Measurements from ENCODE around the gene CTNND2.

Gene CTNND2

GRCh38 chr5:11904265-11904906 is at the start of gene CTNND2:
CTNND2 (minus strand) TSS chr5:11904446; CDS start chr5:11903853, 593 bp downstream.
- peak; percentile 95 for DNase-seq

GRCh38 chr5:11946317-11946716 is 42.1 kb upstream of the CTNND2 start:
- no peak for DNase-seq

GRCh38 chr5:11941566-11941965 is 37.3 kb upstream of the CTNND2 start:
- DNase-seq: no peak

- no peak for DNase-seq
Observed at GRCh38 chr5:11931638-11932037, 27.4 kb upstream of the CTNND2 start.

- DNase-seq: no peak
Observed at GRCh38 chr5:11928909-11929308, 24.7 kb upstream of the CTNND2 start.

GRCh38 chr5:11925701-11926100 is 21.5 kb upstream of the CTNND2 start:
- no peak for DNase-seq

GRCh38 chr5:11922394-11922793 is 18.1 kb upstream of the CTNND2 start:
- no peak for DNase-seq

- no peak for DNase-seq
Observed at GRCh38 chr5:11918463-11919045, 14.3 kb upstream of the CTNND2 start.

- no peak for DNase-seq
Observed at GRCh38 chr5:11909471-11909870, 5.2 kb upstream of the CTNND2 start.

- no peak for DNase-seq
Observed at GRCh38 chr5:11906497-11906896, 2.3 kb upstream of the CTNND2 start.

- no peak for DNase-seq
Observed at GRCh38 chr5:11905206-11905605, 960 bp upstream of the CTNND2 start.

GRCh38 chr5:11903614-11904264 is 507 bp downstream of the CTNND2 start:
- DNase-seq: peak; percentile 86

- peak; percentile 84 for DNase-seq
Observed at GRCh38 chr5:11903121-11903613, 1.1 kb downstream of the CTNND2 start.

GRCh38 chr5:11902201-11902619 is 2.0 kb downstream of the CTNND2 start:
- DNase-seq: peak; percentile 37

- DNase-seq: no peak
Observed at GRCh38 chr5:11898787-11899186, 5.5 kb downstream of the CTNND2 start.

- DNase-seq: peak; percentile 35
Observed at GRCh38 chr5:11897781-11898180, 6.5 kb downstream of the CTNND2 start.

GRCh38 chr5:11894992-11895391 is 9.3 kb downstream of the CTNND2 start:
- no peak for DNase-seq

- DNase-seq: no peak
Observed at GRCh38 chr5:11892832-11893231, 11.4 kb downstream of the CTNND2 start.

- no peak for DNase-seq
Observed at GRCh38 chr5:11890777-11891176, 13.5 kb downstream of the CTNND2 start.

GRCh38 chr5:11888221-11888620 is 16.0 kb downstream of the CTNND2 start:
- DNase-seq: no peak

GRCh38 chr5:11878814-11879213 is 25.4 kb downstream of the CTNND2 start:
- DNase-seq: peak; percentile 31

GRCh38 chr5:11873587-11873986 is 30.7 kb downstream of the CTNND2 start:
- no peak for DNase-seq

GRCh38 chr5:11869203-11869602 is 35.0 kb downstream of the CTNND2 start:
- no peak for DNase-seq

GRCh38 chr5:11863911-11864310 is 40.3 kb downstream of the CTNND2 start:
- peak; percentile 69 for DNase-seq
